HepG2 (cell line): Measurements from ENCODE around the gene CHRNA3. TPM values are rescaled to one million over a fixed set of nuclear protein-coding genes. Genes with fewer than 3 reads are reported as not detected.

Experiments
- ATAC-seq: fragments of 200-7000 bp; cut with Tn5 transposase; 3 replicates; pipeline ENCODE4 v1.9.1; 2020; ENCODE audit warnings: mild to moderate bottlenecking, moderate library complexity
- BruUV-seq: library from RNA; stranded (reverse); fragments of 400-500 nt; replicated peaks from 2 replicates; lab custom pipeline; 2021; lab: Mats Ljungman, UMichigan
- CTCF ChIA-PET: fragments of 300-600 bp; formaldehyde crosslinking; extraction: SDS; loops from one replicate; lab custom pipeline; 2021; ENCODE audit warnings: low total read pairs, inconsistent platforms, low intra/inter-chr PET ratio; lab: Yijun Ruan, JAX
- POLR2A ChIA-PET: fragments of 350-600 bp; sonication (Branson Sonifier 250); formaldehyde crosslinking; loops from one replicate; lab custom pipeline; 2020; ENCODE audit warnings: antibody characterized with exemption, inconsistent platforms; lab: Yijun Ruan, JAX
- DNase-seq: peaks from one replicate; pipeline ENCODE4 v3.0.0-alpha.2; 2015; ENCODE audit warnings: low spot score
- FAIRE-seq: peaks from 3 replicates; lab custom pipeline; 2011; peaks lifted over from hg19 to GRCh38; lab: Jason Lieb, UNC
- H2AFZ ChIP-seq: one replicate; pipeline ENCODE4 v1.6.1; 2011; ENCODE audit warnings: low read length, inconsistent platforms
- H3K27ac ChIP-seq: fragments of 300-600 bp; 3 replicates; pipeline ENCODE4 v1.8.0; 2011; ENCODE audit warnings: mixed run types, mild to moderate bottlenecking, mixed read lengths, low read length, inconsistent platforms; ENCODE audit not compliant: insufficient read depth; ENCODE audit errors: extremely low read length
- H3K27me3 ChIP-seq, 2 experiments: fragments of 200-600 bp in 1 of 2; 2 replicates in 1 of 2; 3 replicates in 1 of 2; pipeline versions ENCODE4 v1.6.0 to v1.8.0; 2011; ENCODE audit warnings: low read length in 2 of 2, mild to moderate bottlenecking in 2 of 2, moderate library complexity in 2 of 2, inconsistent platforms in 1 of 2; ENCODE audit not compliant: insufficient read depth in 2 of 2, control insufficient read depth in 1 of 2
- H3K36me3 ChIP-seq, 2 experiments: fragments of 200-600 bp in 1 of 2; replicated peaks in 1 of 2; 2 replicates in 1 of 2; 3 replicates in 1 of 2; pipeline versions ENCODE4 v1.5.1 to v1.8.0; 2011; ENCODE audit warnings: low read length in 2 of 2, inconsistent platforms in 1 of 2; ENCODE audit not compliant: insufficient read depth in 2 of 2, control insufficient read depth in 1 of 2
- H3K4me1 ChIP-seq: 2 replicates; pipeline ENCODE4 v1.5.1; 2012; ENCODE audit warnings: low read length, inconsistent platforms; ENCODE audit not compliant: insufficient read depth
- H3K4me2 ChIP-seq: 2 replicates; pipeline ENCODE4 v1.6.0; 2011; ENCODE audit warnings: low read depth, low read length, inconsistent platforms
- H3K4me3 ChIP-seq, 3 experiments: fragments of 200-600 bp in 1 of 3; sonication (generic), shearing (Covaris generic) in 1 of 3; replicated peaks in 1 of 3; 2 replicates each; pipeline ENCODE4 v1.5.1; 2011 to 2016; ENCODE audit warnings: low read length in 3 of 3, inconsistent platforms in 2 of 3, low read depth in 2 of 3, mild to moderate bottlenecking in 2 of 3, control low read depth in 1 of 3, mixed read lengths in 1 of 3; ENCODE audit not compliant: insufficient read depth in 1 of 3
- H3K79me2 ChIP-seq: one replicate; pipeline ENCODE4 v1.6.1; 2011; ENCODE audit warnings: low read length, inconsistent platforms; ENCODE audit not compliant: insufficient read depth
- H3K9ac ChIP-seq: 2 replicates; pipeline ENCODE4 v1.6.0; 2011; ENCODE audit warnings: mild to moderate bottlenecking, low read depth, low read length, inconsistent platforms; ENCODE audit not compliant: insufficient read depth
- H3K9me3 ChIP-seq: 2 replicates; pipeline ENCODE4 v1.5.1; 2012; ENCODE audit warnings: mild to moderate bottlenecking, low read length
- H4K20me1 ChIP-seq: 2 replicates; pipeline ENCODE4 v1.6.0; 2011; ENCODE audit warnings: inconsistent platforms, mild to moderate bottlenecking, low read length, moderate library complexity; ENCODE audit not compliant: insufficient read depth
- JUNB ChIP-seq: sonication (generic); formaldehyde crosslinking; IDR thresholded peaks from 2 replicates; pipeline ENCODE4 v1.8.0; 2022; ENCODE audit warnings: missing genetic modification reagents, mild to moderate bottlenecking, borderline replicate concordance
- NPAS2 ChIP-seq: sonication (generic); formaldehyde crosslinking; IDR thresholded peaks from 2 replicates; pipeline ENCODE4 v1.8.0; 2022; ENCODE audit warnings: mild to moderate bottlenecking, missing genetic modification reagents, borderline replicate concordance
- NR3C1 ChIP-seq: sonication (generic); formaldehyde crosslinking; IDR thresholded peaks from 2 replicates; pipeline ENCODE4 v1.4.0; 2020; ENCODE audit warnings: missing genetic modification reagents
- PRMT3 ChIP-seq: sonication (generic); formaldehyde crosslinking; IDR thresholded peaks from 2 replicates; pipeline ENCODE4 v1.8.1; 2022; ENCODE audit warnings: low read depth, mild to moderate bottlenecking, moderate library complexity, missing genetic modification reagents, borderline replicate concordance
- TEAD2 ChIP-seq: sonication (generic); formaldehyde crosslinking; IDR thresholded peaks from 2 replicates; pipeline ENCODE4 v1.9.0; 2021; ENCODE audit warnings: missing genetic modification reagents
- ZBTB1 ChIP-seq: sonication (generic); formaldehyde crosslinking; IDR thresholded peaks from 2 replicates; pipeline ENCODE4 v1.4.0; 2020; ENCODE audit warnings: missing genetic modification reagents, borderline replicate concordance
- ZFAT ChIP-seq: sonication (generic); formaldehyde crosslinking; conservative IDR thresholded peaks from 2 replicates; pipeline ENCODE4 v1.8.1; 2023; ENCODE audit warnings: missing genetic modification reagents, inconsistent platforms
- ZKSCAN5 ChIP-seq: sonication (generic); formaldehyde crosslinking; IDR thresholded peaks from 2 replicates; pipeline ENCODE4 v1.5.1; 2020; ENCODE audit warnings: mild to moderate bottlenecking, missing genetic modification reagents
- ZNF577 ChIP-seq: sonication (generic); formaldehyde crosslinking; IDR thresholded peaks from 2 replicates; pipeline ENCODE4 v1.4.0; 2020; ENCODE audit warnings: mild to moderate bottlenecking, low read depth, missing genetic modification reagents, borderline replicate concordance
- WGBS: methylation state at CpG from one replicate; pipeline ENCODE4 v1.1.6; 2017; ENCODE audit warnings: low lambda C conversion rate; 5-methylcytosine and 5-hydroxymethylcytosine counted together
- in situ Hi-C: cut with HindIII; loops from 2 replicates; pipeline ENCODE4 v1.10.0; 2017; ENCODE audit warnings: low pct_unique_long_range_greater_than_20kb; ENCODE audit not compliant: extremely low pct_ligation_motif_present
- intact Hi-C: fragments of 100-400 bp; cut with micrococcal nuclease; formaldehyde crosslinking; loops from one replicate; pipeline ENCODE4 v1.10.0; 2022; ENCODE audit not compliant: unreplicated experiment
- polyA plus RNA-seq, 8 experiments: library from polyadenylated mRNA; depleted of rRNA in 3 of 8; stranded (reverse) in 7 of 8; unstranded in 1 of 8; fragments of >200 nt; fragmentation: Illumina TruSeq in 4 of 8; extraction: Trizol in 4 of 8; gene quantifications; 2 replicates each; pipeline versions ENCODE4 v1.2.1 to v1.2.3, GENCODE V29; 2011 to 2016; ENCODE audit warnings: low read depth in 4 of 8, missing spikeins in 1 of 8, mixed read lengths in 1 of 8; ENCODE audit not compliant: insufficient read depth in 1 of 8
- total RNA-seq, 5 experiments: library from RNA; depleted of rRNA; stranded (reverse); fragments of >200 nt; fragmentation: Illumina TruSeq; extraction: Trizol; gene quantifications; 2 replicates each; pipeline ENCODE4 v1.2.3, GENCODE V29; 2016; ENCODE audit warnings: low read depth in 1 of 5
- TF ChIP-seq, protein P1 (sequence below): sonication (generic); formaldehyde crosslinking; IDR thresholded peaks from 2 replicates; pipeline ENCODE4 v1.4.0; 2020; ENCODE audit warnings: mild to moderate bottlenecking, missing genetic modification reagents
- TF ChIP-seq, protein P2 (sequence below): sonication (generic); formaldehyde crosslinking; IDR thresholded peaks from 2 replicates; pipeline ENCODE4 v1.5.1; 2020; ENCODE audit warnings: mild to moderate bottlenecking, moderate library complexity, missing genetic modification reagents

Gene CHRNA3
- total and polyA plus RNA-seq, 2 of the 13 experiments (the other 11 are each of a cell fraction or from before 2014, with no cell fraction given): not detected

- WGBS: 30% methylated on average over 2 of the region's 2 CpGs
- DNase-seq (no peak), FAIRE-seq (no peak), ATAC-seq (no peak)
- in situ Hi-C loops: no loop called here
- TF ChIP-seq ZFAT (CRISPR knock-in tag): no peak
- TF ChIP-seq ZBTB1 (CRISPR knock-in tag): no peak
- TF ChIP-seq ZKSCAN5 (CRISPR knock-in tag): no peak
- no peak for TF ChIP-seq NPAS2 (CRISPR knock-in tag)
- H3K9me3 ChIP-seq: no peaks in the 10 kb centered on the region
- no peak overlapping the region for H3K4me3 ChIP-seq
- intact Hi-C loops: loop anchor here (10.0 kb wide), 2 partner anchors 58 to 258 kb away; partner anchors contain the start of gene HYKK
- ChIA-PET CTCF (no interaction called here), POLR2A (interaction anchor here (0.6 to 0.7 kb wide), 2 partner anchors 17 to 431 kb away, joined by 3 to 4 read pairs; no protein-coding TSS in a partner anchor)
- no peaks in the 10 kb centered on the region for H3K36me3 ChIP-seq
- H3K9ac ChIP-seq: no peak overlapping the region
- no peak overlapping the region for H2AFZ ChIP-seq
- H3K4me1 ChIP-seq: peaks cover 18% of the 10 kb centered on the region
- BruUV-seq: no TSS peak
- H4K20me1 ChIP-seq: no peaks in the 10 kb centered on the region
- H3K4me2 ChIP-seq: no peak overlapping the region
- H3K79me2 ChIP-seq: no peaks in the 10 kb centered on the region
- no peak overlapping the region for H3K27ac ChIP-seq
- H3K27me3 ChIP-seq: no peaks in the 10 kb centered on the region
Observed at GRCh38 chr15:78563092-78563491, 57.7 kb downstream of the CHRNA3 start.

GRCh38 chr15:78561490-78561889 is 59.3 kb downstream of the CHRNA3 start:
- Histone ChIP-seq H3K9ac (no peak overlapping the region), H2AFZ (no peak overlapping the region), H3K27me3 (no peaks in the 10 kb centered on the region), H3K9me3 (no peaks in the 10 kb centered on the region), H3K4me3 (no peak overlapping the region), H3K36me3 (no peaks in the 10 kb centered on the region), H3K27ac (no peak overlapping the region), H3K79me2 (no peaks in the 10 kb centered on the region), H3K4me2 (no peak overlapping the region), H3K4me1 (peaks cover 11% of the 10 kb centered on the region), H4K20me1 (no peaks in the 10 kb centered on the region)
- no peak for ATAC-seq
- WGBS: 38% methylated on average over 5 of the region's 5 CpGs
- ChIA-PET CTCF (no interaction called here), POLR2A (interaction anchor here (1.5 kb wide), 1 partner anchor 22 kb away, joined by 3 read pairs; the partner anchor contains the start of gene PSMA4)
- no peak for DNase-seq
- no TSS peak for BruUV-seq
- in situ Hi-C loops (no loop called here), intact Hi-C loops (loop anchor here (10.0 kb wide), 2 partner anchors 57 to 257 kb away; partner anchors contain the start of gene HYKK)
- FAIRE-seq: no peak
- no peak for TF ChIP-seq PRMT3 (CRISPR knock-in tag)
- TF ChIP-seq NR3C1 (CRISPR knock-in tag): no peak
- TF ChIP-seq, protein P1, sequence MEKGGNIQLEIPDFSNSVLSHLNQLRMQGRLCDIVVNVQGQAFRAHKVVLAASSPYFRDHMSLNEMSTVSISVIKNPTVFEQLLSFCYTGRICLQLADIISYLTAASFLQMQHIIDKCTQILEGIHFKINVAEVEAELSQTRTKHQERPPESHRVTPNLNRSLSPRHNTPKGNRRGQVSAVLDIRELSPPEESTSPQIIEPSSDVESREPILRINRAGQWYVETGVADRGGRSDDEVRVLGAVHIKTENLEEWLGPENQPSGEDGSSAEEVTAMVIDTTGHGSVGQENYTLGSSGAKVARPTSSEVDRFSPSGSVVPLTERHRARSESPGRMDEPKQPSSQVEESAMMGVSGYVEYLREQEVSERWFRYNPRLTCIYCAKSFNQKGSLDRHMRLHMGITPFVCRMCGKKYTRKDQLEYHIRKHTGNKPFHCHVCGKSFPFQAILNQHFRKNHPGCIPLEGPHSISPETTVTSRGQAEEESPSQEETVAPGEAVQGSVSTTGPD (CRISPR knock-in tag): no peak
- TF ChIP-seq, protein P2, sequence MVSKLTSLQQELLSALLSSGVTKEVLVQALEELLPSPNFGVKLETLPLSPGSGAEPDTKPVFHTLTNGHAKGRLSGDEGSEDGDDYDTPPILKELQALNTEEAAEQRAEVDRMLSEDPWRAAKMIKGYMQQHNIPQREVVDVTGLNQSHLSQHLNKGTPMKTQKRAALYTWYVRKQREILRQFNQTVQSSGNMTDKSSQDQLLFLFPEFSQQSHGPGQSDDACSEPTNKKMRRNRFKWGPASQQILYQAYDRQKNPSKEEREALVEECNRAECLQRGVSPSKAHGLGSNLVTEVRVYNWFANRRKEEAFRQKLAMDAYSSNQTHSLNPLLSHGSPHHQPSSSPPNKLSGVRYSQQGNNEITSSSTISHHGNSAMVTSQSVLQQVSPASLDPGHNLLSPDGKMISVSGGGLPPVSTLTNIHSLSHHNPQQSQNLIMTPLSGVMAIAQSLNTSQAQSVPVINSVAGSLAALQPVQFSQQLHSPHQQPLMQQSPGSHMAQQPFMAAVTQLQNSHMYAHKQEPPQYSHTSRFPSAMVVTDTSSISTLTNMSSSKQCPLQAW (CRISPR knock-in tag): no peak
- TF ChIP-seq JUNB: no peak
- no peak for TF ChIP-seq TEAD2 (CRISPR knock-in tag)
- TF ChIP-seq ZNF577 (CRISPR knock-in tag): no peak
